Stimulated activated CD8-positive, alpha-beta memory T cell treated with anti-CD3 and anti-CD28 coated beads, Interleukin-12 subunit alpha, Interleukin-12 subunit beta, amount 100 ng/mL, for 4 hours (primary cell): Measurements from ENCODE around the gene PLG.
"Not testable (repeated sequence)": the region's sequence is repeated elsewhere in the genome, so short reads cannot be mapped to it uniquely, and the experiment has no call there.

Experiments
- DNase-seq: peaks from one replicate; pipeline ENCODE4 v3.0.0-alpha.2; 2020; ENCODE audit warnings: low read depth

The PLG gene

DNA sequence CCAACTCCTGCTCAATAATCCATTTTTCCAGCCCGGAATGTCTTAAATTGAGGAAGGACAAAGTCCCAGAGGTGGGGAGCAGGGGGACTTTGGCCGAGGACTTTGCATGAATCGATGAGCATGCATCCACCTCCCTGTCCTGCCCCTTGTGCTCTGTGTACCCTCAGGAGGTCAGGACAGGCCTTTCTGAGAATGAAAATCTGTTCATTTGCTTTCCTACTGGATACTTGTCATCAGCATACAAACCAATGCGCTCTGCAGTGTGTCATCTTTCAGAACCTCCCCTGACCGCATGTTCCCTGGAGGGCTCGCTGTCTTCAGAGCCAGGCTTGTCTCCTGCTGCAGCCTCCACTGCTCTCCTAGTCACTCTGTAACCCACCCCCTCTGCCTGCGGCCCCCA is 2.6 kb downstream of the PLG start:
- not testable (repeated sequence) for DNase-seq

DNA sequence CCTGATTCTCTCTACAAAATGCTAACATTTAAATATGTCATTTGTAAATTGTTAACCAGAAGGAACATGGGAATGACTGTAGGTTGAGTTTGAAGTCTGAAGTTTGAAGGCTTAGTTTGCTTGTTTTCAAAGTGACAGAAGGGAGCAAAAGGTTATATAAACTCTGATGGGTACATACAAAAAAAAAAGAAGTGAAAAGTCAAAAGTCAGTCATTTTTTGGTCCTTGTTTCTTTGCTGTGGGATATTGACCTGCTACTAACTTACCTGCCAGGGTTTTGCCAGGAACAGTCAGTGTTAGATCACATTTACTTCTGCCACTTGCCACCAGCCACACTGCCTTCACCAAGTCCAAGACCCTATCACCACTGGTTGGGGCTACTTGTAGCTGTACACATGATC is 6.9 kb downstream of the PLG start:
- DNase-seq: not testable (repeated sequence)

DNA sequence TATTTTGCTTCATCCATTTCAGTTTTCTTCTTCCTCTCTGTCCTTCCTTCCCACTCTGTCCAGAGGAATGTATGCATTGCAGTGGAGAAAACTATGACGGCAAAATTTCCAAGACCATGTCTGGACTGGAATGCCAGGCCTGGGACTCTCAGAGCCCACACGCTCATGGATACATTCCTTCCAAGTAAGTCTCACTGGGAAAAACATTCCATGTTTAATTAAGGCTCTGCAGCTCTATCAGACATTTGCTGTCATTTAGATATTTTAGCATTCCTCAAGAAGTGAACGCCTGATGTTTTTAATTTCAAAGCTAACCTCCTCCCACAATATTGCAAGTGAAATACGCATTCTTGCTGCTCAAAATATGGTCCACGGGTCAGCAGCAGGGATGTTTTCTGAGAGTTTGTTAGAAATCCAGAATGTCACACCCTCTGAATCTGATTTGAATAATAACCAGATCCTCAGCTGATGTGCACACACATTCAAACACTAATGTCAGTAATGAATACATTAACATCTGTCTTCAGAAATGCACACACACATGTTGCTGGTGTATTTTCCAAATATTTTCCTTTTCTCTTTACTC is 12.8 kb downstream of the PLG start:
- no peak for DNase-seq

DNA sequence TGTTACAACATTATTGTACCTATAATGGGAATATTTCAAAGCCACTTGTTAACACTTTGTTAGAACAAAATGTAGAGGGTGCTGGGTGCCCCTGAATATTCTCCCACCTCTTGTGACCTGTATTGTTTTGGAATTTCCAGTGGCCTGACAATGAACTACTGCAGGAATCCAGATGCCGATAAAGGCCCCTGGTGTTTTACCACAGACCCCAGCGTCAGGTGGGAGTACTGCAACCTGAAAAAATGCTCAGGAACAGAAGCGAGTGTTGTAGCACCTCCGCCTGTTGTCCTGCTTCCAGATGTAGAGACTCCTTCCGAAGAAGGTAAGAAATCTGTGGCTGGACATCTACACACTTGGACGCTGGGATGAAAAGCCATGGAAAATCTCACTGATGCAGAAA is 28.9 kb downstream of the PLG start:
- DNase-seq: no peak

DNA sequence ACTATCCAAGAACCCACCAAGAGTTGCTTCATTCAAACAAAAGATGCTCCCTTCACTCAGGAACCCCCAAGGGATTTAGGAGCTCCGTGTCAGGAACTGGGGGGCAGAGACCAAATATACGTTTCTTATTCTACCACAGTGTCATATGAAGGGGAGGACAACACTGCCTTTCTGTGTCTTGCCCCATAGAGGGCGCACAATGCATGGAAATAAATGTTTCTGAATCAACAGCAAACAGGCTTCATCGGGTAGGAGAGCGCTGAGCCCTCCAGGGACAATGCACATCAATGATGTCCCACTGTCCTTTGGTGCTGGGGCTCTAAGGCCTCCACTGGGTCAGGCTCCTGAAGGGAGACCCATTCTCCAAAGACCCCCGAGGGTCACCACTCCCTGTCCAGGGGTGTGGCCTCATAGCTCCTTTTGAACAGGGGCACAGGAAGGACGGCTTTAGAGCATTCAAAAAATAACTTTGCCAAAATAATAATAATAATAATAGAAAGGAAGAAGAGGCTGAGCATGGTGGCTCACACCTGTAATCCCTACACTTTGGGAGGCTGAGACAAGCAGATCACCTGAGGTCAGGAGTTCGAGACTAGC is 31.1 kb downstream of the PLG start:
- no peak for DNase-seq

DNA sequence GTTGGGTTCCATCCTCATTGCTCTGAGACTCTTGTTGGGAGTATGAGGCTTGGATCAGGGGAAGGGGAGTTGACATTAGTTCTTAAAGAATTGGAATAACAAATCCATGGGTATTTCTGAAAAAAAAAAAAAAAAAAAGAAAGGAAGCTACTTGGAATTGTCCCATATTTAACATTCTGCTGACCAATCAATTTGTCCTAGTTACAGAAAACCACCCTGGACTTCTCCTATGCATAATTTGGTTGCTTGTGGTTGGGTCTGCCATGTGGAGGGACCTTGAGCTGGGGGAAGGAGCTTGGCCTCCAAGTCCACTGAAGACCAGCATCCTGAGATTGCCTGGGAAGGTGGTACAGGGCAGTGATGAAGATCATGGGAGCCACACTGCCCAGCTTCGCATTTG is 32.6 kb downstream of the PLG start:
- DNase-seq: no peak

DNA sequence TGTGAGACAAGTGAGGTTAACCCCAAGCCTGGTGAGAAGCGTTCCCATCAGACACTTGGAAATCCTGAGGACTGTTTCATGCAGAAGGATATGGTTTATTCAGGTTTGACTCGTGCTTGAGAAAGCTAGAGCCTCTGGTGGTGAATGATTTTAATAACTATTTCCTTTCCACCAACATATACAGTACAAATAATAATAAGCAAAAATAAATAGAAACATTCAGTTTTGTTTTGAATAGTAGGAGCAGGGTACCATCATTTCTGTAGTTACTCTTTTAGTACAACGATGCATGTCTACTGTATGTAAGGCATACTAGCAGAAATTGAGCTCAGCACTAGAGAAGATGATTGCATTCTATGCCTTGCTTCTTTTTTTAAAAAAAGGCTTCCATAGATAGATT is 33.5 kb downstream of the PLG start:
- no peak for DNase-seq

DNA sequence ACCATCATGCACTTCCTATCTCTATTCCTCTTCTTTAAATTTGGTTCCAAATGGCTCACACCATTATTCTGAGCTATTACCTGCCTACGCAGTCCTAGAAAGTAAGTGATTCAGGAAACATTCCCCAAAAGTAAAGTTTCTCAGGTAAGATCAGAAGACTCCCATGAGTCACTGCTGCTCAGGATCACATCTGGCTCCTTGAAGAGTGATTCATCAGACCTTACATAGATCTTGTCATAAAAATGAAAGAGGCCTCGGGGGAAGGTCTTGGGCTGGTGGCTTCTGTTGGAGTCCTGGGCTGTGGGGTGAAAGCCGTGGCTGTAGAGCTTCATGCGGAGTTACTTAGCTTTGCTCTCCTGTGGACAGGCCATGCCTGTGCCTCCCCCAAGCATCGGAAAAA is 35.9 kb downstream of the PLG start:
- no peak for DNase-seq

DNA sequence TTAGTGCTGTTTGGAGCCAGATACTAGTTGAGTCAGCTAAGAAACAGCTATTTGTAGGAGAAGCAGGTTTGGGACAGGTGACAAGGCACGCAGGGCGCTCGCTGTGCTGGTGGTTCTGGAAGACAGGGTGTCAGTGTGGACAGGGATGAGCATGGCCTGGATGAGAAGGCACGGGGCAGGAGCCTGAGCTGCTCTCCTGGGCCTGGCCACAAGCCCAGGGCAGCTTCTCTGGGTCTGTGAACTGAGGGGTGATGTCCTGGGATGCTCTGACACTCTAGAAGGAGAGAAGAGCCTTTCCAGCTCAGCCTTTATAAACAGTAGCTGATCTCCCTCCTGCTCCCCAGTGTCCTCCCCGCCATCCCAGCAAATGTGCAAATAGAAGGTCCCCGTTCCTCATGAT is 37.9 kb downstream of the PLG start:
- no peak for DNase-seq

DNA sequence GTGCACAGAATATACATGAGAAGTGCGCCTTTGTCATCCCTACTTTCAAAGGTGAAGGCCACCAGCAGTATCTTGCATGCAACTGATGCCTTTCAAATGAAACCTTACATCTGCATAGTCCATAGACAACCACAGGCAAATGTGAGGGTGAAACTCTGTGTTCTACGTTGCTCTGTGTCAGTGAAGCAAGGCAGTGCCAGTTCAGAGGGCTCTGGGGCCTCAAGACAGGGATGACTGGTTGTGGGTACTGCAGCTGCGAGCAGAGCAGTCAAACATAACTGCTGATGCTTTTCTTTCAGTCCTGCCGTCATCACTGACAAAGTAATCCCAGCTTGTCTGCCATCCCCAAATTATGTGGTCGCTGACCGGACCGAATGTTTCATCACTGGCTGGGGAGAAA is 39.0 kb downstream of the PLG start:
- DNase-seq: not testable (repeated sequence)

DNA sequence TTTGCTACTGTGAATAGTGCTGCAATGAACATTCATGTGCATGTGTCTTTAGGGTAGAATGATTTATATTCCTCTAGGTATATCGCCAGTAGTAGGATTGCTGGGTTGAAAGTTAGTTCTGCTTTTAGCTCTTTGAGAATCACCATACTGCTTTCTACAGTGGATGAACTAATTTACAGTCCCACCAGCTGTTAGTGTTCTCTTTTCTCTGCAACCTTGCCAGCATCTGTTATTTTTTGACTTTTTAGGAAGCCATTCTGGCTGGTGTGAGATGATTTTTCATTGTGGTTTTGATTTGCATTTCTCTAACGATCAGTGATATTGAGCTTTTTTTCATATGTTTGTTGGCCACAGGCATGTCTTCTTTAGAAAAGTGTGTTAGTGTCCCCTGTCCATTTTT is 40.0 kb downstream of the PLG start:
- no peak for DNase-seq

DNA sequence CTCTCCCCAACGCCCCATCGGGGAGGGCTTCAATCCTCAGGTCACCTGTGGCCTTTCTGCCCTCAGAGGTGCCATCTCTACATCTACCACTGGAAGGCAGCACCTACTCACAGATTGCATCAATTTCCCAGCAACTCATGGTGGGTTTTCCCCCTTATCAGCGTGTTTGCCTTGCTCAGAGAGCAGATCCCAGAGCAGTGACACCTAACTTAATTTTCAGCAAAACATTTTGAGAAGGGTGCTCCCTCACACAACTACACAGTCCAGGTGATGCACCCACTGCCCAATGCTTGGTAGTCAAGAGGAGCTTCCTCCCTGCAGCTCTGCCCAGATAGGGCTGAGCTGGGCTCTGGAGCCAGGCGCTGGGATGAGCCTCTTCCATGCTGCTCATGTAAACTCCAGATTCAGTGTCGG is 48.2 kb downstream of the PLG start:
- no peak for DNase-seq

DNA sequence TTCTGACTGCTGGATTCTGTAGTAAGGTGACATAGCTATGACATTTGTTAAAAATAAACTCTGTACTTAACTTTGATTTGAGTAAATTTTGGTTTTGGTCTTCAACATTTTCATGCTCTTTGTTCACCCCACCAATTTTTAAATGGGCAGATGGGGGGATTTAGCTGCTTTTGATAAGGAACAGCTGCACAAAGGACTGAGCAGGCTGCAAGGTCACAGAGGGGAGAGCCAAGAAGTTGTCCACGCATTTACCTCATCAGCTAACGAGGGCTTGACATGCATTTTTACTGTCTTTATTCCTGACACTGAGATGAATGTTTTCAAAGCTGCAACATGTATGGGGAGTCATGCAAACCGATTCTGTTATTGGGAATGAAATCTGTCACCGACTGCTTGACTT is 51.2 kb downstream of the PLG start:
- DNase-seq: not testable (repeated sequence)

DNA sequence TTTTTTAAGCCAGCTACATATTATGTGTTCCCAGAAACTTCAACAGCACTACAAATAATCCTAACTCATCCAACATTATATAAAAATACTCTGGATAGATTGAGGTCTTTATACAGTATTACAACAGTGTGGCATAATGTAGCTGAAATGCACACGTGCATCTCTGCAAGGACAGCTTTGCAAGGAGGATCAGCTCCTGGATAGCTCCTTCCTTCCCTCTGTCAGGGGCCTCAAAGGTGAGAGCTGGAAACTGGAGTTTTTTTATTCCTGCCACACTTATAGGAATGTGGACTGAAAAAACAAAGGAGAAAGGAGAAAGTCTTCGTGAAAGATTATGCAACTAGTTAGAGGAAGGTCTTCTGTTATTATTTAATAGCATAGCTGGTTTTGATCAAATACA is 53.1 kb downstream of the PLG start:
- no peak for DNase-seq

DNA sequence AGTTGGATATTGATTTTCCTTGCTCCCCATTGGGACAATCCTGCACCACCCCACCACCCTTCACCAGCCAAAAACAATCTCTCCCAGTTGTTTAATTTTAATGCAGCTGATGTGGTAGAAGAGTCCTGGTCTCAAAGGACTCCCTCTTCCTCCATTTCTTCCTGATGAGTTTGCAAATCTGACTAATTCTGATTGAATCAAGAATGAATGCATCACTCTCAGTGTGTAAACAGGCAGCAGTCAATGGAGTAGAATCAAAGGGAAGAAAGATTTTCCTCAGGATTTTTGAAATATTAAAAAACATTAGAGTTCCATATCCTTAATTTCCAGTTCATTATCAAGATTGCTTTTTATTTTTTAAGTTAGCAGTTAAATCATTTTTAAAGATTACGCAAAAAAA is 54.0 kb downstream of the PLG start:
- DNase-seq: no peak

DNA sequence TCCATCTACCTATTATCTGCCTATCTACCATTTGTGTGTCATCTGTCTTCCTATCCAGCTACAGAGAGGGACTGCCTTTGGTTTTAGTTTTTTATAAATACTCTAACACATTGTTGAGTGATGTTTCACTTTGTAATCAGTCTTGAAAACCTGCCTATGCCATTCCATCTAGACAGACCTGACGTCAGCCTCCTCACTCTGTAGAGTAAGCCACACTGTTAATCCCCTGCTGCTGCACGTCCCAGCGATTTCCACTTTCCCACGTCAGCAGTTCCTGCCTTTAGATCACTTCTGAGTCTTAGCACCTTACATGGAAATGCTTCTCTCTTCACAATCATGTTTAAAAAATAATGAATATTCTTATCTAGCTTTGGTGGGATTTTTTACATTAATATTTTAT is 54.8 kb downstream of the PLG start:
- DNase-seq: no peak

DNA sequence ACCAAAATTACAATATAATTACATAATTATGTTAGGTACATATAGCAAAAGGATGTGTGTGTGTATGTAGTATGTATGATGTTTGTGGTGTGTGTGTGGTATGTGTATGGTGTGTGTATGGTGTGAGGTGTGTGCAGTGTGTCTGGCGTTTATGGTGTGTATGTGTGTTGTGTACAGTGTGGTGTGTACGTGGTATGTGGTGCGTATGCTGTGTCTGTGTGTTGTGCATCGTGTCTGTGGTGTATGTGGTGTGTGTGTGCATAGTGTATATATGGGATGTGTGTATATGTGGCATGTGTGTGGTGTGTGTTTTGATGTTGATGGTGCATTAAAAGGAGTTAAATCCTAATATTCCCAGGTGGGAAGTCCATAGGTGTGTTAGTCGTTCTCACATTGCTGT is 62.8 kb downstream of the PLG start:
- no peak for DNase-seq

DNA sequence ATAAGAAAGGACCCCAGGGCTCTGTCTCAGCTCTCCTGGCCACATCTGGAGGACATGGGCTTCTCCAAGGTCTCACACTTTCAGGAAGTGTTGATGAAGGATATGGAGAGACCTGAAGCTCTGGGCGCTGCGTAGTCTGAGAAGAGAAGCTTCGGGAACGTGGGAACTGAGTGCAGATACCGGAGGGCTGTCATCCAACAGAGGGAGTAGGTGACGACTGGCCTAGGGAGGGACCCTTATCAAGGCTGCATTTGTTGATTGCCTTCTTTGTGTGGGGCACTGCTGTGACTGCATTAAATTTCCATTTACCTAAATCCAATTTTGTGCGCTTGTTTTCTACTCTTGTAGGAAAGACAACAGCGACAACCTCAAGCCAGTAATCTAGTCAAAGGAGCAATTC is 63.4 kb downstream of the PLG start:
- DNase-seq: no peak

DNA sequence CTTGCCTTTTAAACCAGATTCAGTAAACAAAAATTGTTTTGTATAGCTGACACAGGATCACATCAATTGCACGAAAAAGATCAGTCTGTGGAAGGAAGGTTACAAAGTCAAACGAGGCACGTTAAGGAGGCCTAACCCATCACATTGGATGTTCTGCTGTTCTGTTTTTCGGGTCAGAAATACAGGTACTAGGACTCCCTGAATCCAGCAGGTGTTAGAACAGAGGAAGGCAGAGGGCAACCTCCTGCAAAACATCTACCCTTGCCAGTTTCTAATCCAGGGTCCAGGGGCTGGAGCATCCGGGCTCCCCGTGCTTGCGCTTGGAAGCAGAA is 64.6 kb downstream of the PLG start:
- no peak for DNase-seq

DNA sequence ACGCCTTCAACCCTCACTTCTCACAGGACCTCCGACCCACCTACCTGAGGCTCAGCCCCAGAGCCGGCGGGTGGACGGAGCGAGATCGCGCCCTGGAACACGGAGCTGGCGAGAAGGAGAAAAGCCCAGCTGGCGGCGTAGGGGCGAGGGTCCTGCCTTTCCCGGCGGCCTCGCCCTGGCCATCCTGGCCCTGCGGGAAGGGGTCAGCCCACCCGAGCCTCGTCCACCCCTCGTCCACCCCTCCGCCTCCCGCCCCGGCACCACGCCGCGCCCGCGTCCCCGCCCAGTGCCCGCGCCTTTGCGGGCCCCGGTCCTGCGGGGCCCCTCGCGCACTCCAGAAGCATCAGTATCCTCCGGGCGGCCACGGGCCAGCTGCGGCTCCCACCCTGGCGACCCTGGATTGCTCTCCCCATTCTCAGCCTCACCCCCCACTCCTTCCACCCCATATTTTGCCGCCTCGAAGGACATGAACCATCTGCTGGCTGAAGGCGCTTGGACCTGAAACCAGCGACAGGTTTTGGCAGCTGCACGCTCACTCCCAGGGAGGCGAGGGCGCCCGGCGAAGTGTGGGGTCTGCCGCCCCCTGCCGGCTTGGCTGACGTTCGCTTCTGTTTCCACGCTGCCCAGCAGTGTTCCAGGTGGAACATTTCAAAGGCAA is 65.1 kb downstream of the PLG start:
- peak; percentile 2 for DNase-seq

DNA sequence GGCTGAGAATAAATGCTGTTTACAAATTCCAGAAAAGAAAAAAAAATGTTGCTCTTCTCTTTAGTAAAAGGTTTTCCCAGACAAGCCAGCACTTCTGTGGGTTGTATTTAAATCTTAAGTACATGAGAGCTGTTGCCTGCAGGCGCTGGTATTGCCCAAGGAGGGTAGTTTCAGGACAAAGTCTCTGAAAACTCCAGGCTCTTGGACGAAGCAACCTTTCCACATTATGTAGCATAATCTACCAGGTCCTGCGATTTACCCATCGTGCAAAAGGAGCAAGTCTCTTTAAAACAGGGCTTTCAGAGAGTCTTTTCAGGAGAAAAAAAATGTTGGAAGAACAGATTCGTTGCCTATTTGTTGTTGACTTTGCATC is 65.6 kb downstream of the PLG start:
- no peak for DNase-seq

DNA sequence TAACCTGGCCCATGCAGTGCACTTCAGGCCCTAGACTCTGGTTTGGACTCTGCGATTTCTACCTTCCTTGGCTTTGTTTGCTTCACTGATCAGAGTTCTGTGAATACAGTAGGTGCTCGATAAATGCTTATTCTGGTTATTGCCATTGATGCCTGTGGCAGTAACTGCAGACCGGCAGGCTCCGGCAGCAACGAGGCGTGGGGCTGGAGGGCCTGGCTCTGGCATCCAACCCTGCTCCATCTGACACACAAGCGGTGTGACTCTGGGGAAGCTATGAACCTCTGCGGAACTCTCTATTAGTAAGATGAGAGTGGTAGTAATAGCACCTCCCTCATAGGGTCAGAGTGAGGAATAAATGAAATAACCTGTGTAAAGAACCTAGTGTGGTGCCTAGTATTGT is 66.1 kb downstream of the PLG start:
- DNase-seq: no peak

DNA sequence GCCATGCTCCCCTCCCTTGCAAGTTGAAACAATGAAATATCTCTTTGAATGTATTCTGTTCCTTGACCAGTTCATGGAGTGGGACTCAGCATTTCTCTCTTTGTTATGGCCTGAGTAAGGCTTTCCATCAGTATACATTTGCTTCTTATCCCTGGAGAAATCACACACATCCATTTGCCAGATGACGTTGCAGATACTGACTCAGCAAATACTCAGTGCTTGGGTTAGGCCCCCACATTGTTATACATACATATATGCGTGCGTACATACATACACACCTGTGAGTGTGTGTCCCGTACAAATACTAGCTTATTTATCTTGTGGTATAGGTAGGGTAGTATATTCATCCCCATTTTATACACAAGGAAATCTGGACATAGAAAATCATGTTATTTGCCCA is 72.4 kb downstream of the PLG start:
- no peak for DNase-seq
